Fibroblast of villous mesenchyme (primary cell): ENCODE measurements around the gene SOX10. TPM values are rescaled to one million over a fixed set of nuclear protein-coding genes. Genes with fewer than 3 reads are reported as not detected.

Experiments
- DNase-seq: peaks from one replicate; pipeline ENCODE4 v3.0.0-alpha.2; 2010; ENCODE audit warnings: low read depth
- H3K4me3 ChIP-seq: 2 replicates; pipeline ENCODE4 v1.5.1; 2011; ENCODE audit warnings: low read depth, mild to moderate bottlenecking, low read length
- total RNA-seq: library from RNA; depleted of rRNA; stranded (reverse); fragments of >200 nt; gene quantifications from 2 replicates; pipeline ENCODE4 v1.2.3, GENCODE V29; 2012
- TF ChIP-seq, protein P1 (sequence below): IDR thresholded peaks from 2 replicates; pipeline ENCODE4 v1.5.1; 2012; ENCODE audit warnings: low read depth, mild to moderate bottlenecking, low read length; ENCODE audit not compliant: insufficient read depth

SOX10 gene
- total RNA-seq, 1 donor = not detected

DNA sequence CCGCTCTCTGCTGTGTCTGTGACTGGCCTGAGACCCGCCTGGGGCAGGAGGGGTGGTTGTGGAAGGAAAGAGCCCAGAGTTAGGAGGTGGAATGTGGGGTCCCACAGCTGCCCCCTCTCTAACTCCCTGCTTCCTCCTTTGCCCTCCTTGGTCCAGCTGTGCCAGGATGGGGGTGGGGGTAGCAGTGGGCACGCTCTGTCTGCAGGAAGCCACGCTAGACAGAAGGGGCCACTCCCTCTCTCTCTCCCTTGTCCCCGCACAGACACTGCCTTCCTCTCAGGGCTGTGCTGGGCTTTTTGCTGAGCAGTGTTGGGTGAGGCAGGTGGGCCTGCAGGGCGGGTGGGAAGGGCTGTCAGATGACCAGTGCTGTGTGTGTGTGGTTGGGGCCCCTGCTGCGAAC lies 2.0 kb upstream of the SOX10 start:
- TF ChIP-seq, protein P1, sequence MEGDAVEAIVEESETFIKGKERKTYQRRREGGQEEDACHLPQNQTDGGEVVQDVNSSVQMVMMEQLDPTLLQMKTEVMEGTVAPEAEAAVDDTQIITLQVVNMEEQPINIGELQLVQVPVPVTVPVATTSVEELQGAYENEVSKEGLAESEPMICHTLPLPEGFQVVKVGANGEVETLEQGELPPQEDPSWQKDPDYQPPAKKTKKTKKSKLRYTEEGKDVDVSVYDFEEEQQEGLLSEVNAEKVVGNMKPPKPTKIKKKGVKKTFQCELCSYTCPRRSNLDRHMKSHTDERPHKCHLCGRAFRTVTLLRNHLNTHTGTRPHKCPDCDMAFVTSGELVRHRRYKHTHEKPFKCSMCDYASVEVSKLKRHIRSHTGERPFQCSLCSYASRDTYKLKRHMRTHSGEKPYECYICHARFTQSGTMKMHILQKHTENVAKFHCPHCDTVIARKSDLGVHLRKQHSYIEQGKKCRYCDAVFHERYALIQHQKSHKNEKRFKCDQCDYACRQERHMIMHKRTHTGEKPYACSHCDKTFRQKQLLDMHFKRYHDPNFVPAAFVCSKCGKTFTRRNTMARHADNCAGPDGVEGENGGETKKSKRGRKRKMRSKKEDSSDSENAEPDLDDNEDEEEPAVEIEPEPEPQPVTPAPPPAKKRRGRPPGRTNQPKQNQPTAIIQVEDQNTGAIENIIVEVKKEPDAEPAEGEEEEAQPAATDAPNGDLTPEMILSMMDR = no peak
- no peak overlapping the region for H3K4me3 ChIP-seq
- DNase-seq = no peak

DNA sequence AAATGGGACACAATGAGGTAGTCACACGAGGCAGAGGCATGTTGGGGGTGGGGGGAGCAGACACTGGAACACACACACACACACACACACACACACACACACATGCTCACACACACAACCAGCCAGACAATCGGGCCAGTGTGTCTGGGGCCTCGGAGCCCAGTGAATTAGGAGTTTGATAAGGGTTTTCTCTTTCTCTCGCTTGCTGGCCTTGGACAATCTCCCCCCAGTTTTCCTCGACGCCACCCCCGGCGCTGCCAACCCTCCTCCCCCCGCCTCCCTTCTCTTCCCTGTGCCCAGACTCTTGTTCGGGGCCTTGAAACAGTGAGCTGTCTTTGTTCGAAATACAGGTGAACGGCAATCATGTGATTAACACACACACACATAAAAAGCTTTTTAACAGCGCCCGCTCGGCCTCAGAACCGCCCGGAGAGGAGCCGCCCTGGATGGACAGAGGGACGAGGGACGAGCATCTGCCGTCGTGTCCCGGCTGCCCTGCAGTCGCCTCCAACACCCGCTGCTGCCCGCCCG lies 1.5 kb upstream of the SOX10 start:
- TF ChIP-seq, protein P1 = no peak
- H3K4me3 ChIP-seq = no peak overlapping the region
- DNase-seq = no peak

DNA sequence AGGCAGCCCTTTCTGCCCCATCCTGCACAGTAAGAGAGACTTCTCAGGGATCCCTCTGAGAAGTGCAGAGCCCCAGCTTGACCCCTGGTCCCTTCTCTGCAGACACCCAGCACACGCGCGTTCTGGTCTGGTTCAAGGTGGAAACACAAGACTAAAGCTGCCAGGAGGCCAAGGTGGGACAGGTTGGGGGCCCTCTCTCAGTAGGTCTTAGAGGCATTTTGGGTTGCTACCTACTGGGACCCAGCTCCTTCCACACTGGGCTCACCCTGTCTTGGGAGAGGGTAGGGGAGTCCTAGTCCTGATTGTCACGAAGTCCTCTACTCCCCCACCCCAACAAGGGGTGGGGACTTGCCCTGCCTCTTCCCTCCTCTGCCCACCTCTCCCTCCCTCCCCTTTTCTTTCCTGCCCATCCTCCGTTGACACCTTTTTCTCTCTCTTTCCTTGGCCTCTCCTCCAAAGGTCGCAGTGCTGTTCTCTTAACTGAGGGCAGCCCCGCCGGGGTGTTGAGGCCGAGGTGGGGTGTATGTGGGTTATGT lies 763 bp upstream of the SOX10 start:
- TF ChIP-seq, protein P1 = no peak
- DNase-seq = no peak

DNA sequence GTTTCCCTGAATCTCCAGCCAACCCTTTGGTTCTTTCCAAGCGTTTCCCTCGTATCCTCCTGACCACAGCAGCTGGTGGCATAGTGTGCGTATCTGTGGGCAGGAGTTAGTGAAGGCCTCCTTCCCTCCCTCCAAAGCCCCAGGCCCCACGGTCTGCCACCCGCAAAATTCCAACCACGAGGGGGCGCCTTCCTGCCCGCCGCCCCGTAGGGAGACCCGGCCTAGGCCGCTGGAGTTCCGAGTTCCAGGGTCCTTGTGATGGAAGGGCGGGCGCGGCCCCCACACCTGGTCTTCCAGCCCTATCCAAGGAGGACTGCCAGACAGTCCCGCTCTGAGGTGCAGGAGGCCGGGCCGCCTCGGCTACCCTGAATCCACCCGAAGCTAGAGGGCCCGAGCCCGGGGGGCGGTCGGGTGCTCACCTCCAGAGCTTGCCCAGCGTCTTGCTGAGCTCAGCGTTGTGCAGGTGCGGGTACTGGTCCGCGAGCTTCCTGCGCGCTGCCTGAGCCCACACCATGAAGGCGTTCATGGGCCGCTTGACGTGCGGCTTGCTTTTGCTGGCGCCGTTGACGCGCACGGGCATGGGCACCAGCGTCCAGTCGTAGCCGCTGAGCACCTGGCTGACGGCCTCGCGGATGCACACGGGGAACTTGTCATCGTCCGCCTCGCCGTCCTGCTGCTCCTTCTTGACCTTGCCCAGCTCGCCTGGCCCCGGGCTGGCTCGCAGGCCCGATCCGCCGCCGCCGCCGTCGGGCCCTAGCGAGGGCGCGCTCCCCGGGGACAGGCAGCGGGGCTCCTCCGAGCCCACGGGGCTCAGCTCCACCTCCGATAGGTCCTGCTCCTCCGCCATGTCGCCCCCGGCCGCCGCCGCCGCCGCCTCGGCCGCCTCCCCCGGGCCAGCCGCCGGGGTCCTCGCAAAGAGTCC lies 1.2 kb downstream of the SOX10 start:
- DNase-seq = no peak
- TF ChIP-seq, protein P1 = peak; percentile 22
- H3K4me3 ChIP-seq = no peak overlapping the region

More for the DNA sequence above, 763 bp upstream of the SOX10 start:
- no peak overlapping the region for H3K4me3 ChIP-seq

DNA sequence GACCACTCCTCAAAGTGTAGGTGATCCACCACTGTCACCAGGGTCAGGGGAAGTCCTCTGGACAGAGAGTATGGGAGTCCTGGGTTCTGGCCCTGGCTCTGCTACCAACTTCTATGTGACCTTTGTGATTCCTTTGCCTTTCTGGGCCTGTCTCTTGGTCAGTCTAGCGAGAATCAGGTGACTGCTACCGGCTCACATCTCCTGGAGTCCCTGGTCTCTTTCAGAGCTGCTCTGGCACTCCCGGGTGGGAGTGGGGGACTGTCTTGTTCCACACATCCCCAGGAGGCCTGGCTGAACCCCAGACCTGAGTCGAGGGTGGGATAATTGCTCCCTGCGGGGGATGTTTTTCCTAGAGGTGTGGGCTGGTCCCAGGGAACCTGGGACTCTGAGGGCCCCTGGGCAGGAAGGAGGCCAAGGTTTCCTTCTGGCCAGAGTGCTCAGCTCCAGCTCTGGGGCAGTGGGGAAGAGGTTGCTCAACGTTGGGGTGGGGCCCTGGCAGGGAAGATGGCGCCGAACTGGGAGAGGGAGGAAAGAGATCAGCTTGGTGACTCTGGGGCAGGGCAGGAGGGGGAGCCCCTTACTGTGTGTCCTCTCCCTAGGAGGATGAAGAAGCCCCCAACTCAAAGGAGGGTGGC lies 2.1 kb downstream of the SOX10 start:
- no peak overlapping the region for H3K4me3 ChIP-seq
- no peak for DNase-seq
- TF ChIP-seq, protein P1 = no peak

DNA sequence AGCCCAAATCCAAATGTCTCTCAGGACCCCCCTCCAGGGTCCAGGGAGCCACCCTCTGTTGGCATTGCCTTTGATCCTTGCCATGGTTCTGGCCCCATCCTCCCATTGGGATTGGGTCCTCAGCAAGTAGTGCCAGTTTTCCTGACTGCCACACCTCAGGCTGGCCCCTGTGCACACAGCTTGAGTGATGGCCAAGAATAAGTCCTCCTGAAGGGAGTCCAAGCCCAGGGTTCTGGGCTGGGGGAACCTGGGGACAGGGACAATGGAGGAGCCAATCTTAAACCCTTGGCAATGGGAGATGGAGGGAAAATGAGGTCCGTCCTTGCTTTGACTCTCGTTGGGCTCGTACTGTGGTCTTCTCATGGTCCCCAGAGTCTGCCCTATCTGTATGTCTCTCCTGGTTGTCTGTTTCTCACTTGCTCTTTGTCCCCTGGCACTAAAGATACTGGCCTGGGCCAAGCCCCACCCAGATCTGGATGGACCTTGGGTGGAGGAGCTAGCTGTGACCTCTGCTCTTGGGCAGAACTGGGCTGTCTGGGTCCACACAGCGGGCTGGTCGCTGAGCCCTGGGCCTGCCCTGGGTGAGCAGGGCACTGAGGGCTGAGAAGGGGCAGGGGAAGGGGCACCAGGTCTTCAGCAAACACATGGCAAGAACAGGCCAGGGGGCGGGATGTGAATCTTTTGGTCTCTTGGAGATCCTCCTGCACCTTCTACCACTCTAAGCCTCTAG lies 2.9 kb downstream of the SOX10 start:
- no peak for DNase-seq

More for the DNA sequence above, 2.9 kb downstream of the SOX10 start:
- no peak overlapping the region for H3K4me3 ChIP-seq
- TF ChIP-seq, protein P1 = no peak
